Stimulated activated CD4-positive, alpha-beta T cell treated with anti-CD3 and anti-CD28 coated beads, TNF-alpha, amount 100 ng/mL, for 4 hours (primary cell): Measurements from ENCODE around the gene SLC26A9.

Experiments
- DNase-seq, 3 experiments: peaks; one replicate each; pipeline ENCODE4 v3.0.0-alpha.2; 2020; ENCODE audit warnings: low read depth in 3 of 3

The SLC26A9 gene

GRCh38 chr1:205972491-205973168 lies 29.4 kb upstream of the SLC26A9 start:
- DNase-seq = no peak

DNA sequence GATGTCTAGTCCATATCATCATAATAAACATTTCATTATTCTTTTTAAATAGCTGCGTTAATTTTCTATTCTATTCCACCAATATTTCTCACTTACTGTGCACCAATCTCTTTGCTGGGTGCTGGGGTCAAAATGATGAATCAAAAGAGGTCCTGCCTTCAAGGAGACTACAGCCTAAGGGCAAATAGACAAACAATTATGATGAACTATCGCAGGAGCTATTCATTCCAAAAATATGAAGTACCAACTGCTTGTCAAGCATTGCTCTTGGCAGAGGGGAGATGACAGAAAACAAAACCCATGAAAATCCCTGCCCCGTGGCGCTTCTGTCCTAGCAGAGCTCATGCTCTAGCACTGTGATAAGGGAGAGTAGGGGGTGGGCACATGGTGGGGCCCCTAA lies 28.8 kb upstream of the SLC26A9 start:
- no peak for DNase-seq

- DNase-seq = no peak
Observed at GRCh38 chr1:205971082-205971481, 27.8 kb upstream of the SLC26A9 start.

- DNase-seq = no peak
Observed at GRCh38 chr1:205970486-205970885, 27.2 kb upstream of the SLC26A9 start.

DNA sequence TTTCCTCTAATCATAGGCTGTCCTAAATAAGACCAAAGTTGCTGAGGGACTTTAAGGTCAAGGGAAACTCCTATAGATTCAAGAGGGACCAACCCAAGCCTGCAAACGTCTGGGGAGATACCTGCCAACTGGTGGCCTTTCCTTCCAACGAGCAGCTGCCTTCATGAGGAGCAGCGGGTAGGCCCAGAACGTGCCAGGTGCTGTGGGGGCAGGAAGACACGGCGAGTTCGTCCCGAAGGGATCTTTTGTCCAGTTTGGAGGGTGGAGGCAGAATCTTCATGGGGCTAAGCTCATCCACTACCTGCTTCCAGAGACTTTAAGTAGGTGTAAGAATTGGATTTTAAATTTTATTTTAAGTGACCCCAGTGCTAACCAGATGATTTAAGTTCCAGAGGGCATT lies 26.0 kb upstream of the SLC26A9 start:
- no peak for DNase-seq

GRCh38 chr1:205967554-205968335 lies 24.5 kb upstream of the SLC26A9 start:
- DNase-seq = no peak

DNA sequence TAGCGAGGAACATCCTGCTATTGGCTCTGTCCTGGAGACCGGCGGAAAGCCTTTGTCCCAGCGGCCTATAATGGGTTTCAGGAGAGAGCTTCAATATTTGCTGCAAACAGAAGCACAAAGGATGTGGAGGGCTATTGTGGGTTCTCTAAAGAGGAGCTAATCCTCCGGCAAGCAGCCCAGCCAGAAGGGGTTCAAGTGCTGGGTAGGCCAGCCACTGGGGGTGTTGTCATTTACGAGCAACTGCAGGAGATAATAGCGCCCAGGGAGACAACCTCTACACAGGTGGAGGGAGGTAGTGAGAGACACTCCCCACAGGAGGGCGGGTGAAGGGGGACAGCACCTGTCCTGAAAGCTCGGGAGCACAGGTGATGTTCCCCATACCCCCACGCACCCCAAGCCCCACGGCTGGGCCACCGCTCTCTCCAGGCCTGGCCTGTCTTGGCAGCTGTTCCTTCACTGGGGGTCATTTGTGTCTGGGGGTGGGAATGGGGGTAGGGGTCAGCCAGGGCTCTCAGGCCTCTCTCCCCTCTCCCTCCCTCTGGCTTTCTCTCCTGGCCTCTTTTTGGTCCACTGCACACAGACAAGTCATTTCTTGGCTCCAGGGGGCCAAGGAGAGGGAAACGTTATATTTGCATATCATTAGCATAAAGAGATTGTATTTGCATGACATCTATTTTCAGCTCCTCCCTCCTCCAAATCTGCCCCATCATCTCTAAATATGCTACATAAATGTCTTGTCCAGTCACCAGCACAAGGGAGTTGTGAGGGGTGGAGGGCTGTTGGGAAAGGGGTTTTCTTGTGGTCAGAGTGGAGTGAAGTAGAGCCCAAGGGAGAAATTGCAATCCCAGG lies 22.0 kb upstream of the SLC26A9 start:
- DNase-seq = no peak

GRCh38 chr1:205963352-205964155 lies 20.3 kb upstream of the SLC26A9 start:
- DNase-seq = no peak

DNA sequence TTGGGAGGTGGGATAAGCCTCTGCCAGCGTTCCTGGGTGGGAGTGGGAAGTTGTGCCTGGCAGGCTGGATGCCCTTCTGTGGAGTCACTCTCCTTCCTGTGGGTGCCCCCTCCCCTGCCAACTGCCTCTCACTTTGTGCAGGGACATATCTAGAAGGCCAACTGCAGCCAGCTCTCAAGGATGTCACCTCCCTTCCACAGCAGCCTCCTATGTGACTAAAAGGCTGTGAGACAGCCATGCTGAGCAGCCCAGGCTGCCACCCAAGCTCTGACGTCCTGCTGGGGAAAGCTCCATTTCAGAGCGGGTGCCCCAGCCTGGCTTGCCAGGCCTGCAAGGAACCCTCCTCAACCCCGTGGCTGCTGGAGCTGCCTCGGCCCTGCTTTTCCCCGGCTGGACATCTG lies 19.6 kb upstream of the SLC26A9 start:
- no peak for DNase-seq

- DNase-seq = no peak
Observed at GRCh38 chr1:205961991-205962820, 18.9 kb upstream of the SLC26A9 start.

GRCh38 chr1:205961405-205961804 lies 18.1 kb upstream of the SLC26A9 start:
- no peak for DNase-seq

GRCh38 chr1:205959789-205960188 lies 16.5 kb upstream of the SLC26A9 start:
- DNase-seq = no peak

DNA sequence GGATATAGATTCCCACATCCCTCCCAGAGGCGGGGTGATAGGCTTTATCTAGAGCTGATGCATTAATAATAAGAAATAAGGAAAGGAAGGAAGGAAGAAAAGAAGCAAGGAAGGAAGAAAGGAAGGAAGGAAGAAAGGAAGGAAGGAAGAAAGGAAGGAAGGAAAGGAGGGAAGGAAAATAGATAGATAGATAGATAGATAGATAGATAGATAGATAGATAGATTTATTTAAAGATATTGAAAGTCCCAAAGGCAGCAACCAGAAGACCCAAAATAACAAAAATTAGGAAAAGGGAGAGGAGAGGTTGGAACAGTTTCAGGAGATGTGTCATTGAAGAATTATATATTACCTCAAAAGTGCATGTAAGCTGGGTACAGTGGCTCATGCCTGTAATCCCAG lies 12.2 kb upstream of the SLC26A9 start:
- no peak for DNase-seq

DNA sequence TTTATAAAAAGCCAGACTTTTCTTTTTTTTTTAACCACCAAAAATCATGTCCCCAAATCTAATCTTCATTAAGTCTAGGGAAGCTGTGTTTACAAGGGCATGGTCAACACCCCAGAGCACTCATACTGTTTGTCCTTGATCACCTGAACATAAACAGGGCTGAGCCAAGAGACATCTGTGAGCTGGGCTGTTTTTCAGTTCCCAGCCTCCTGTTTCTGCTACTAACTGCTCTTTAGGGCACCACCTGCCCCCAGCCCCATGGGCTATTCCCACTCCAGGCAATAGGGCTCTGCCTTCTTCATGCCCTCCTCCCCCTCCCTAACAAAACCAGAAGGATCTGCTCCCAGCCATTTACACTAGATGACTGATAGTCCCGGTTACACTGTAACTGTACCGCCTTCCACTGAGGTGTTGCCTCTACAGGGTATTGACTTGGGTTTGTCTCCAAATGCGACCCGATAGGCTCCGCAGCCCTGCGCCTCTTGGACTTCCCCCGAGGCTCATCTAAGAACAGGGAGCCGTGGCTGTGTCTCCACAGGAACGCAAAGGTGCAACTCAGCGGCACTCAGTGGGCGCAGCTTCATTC lies 11.7 kb upstream of the SLC26A9 start:
- no peak for DNase-seq

DNA sequence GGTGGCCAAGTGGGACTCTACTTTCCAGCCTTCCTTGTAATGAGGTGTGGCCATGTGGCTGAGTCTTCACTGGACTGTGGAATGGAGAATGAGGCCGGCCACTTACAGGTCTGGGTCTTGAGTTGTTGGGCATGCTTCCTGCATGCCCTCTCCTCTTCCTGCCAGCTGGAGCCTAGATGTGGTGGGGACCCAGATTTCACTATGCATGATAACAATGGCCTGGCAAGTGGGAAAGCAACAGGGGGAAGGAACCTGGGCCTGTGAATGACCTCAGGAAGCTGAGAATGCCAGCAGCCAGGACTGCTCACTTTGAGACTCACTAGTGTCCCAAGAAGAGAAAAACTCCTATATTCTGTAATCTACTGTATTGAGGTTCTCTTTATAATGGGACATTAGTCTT lies 8.5 kb upstream of the SLC26A9 start:
- DNase-seq = no peak

- DNase-seq = no peak
Observed at GRCh38 chr1:205950826-205951549, 7.7 kb upstream of the SLC26A9 start.

DNA sequence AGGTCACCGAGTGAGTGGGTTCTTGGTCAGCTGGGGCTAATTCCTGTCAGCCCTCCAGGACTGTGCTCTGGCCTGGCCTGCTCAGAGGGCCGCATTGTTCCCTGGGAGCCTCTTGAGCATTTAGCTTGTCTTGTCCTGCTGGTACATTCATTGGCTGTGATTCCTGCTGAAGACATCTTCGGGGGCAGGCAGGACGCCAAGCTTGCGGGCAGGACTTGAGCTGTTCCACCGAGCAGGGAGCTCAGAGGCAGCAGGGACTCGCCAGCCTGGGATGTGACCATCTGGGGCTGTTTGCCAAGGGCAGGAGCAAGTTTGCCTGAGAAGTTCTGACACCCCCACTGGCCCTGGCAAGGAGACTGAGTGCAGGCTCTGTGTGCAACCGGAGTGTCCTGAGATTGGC lies 7.0 kb upstream of the SLC26A9 start:
- DNase-seq = no peak

- DNase-seq = no peak
Observed at GRCh38 chr1:205949753-205950152, 6.5 kb upstream of the SLC26A9 start.

GRCh38 chr1:205948886-205949285 lies 5.6 kb upstream of the SLC26A9 start:
- no peak for DNase-seq

DNA sequence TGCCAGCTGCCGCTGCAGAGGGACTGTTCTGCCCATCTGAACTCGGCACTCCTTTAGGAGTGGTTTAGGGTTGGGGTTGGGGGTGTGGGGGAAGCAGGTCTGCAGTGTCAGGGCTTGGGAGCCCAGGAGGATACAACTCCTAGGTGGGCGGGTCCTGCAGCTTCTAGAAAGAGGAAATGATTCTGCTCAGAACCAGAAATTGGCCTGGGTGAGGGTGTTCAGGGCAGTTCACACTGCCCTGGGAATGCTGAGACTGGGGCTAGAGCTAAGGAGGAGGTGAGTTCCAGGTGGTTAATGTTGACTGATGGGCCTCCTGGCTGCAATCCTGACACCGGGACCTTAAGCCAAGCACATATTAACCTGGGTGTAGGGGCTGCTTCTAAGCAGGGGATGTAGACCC lies 4.8 kb upstream of the SLC26A9 start:
- DNase-seq = no peak
